Upper lobe of left lung (tissue), 6 donors: ENCODE data around the gene TMEM106C. TPM values are rescaled to one million over a fixed set of nuclear protein-coding genes. Genes with fewer than 3 reads are reported as not detected.

ENCODE experiments used
- ATAC-seq, 2 donors: fragments of 200-7000 bp; cut with Tn5 transposase; one replicate each; pipeline ENCODE4 v1.9.1; 2022; ENCODE audit warnings: mild to moderate bottlenecking in 2 of 2, moderate library complexity in 2 of 2; ENCODE audit not compliant: low FRiP score in 2 of 2
- DNase-seq, 2 donors: peaks; one replicate each; pipeline ENCODE4 v3.0.0-alpha.2; 2019 to 2020
- H3K27ac ChIP-seq, 4 donors: fragments of 200-600 bp; sonication (generic); one replicate each; pipeline ENCODE4 v1.5.1; 2016 to 2019
- H3K27me3 ChIP-seq, 4 donors: fragments of 200-600 bp; sonication (generic); one replicate each; pipeline ENCODE4 v1.5.1; 2017 to 2019
- H3K36me3 ChIP-seq, 4 donors: fragments of 200-600 bp; sonication (generic); one replicate each; pipeline ENCODE4 v1.5.1; 2016 to 2019
- H3K4me1 ChIP-seq, 4 donors: fragments of 200-600 bp; sonication (generic); one replicate each; pipeline ENCODE4 v1.5.1; 2018 to 2019
- H3K4me3 ChIP-seq, 4 donors: fragments of 200-600 bp; sonication (generic); one replicate each; pipeline ENCODE4 v1.5.1; 2017 to 2019; ENCODE audit warnings: mild to moderate bottlenecking in 2 of 4, moderate library complexity in 1 of 4
- H3K9me3 ChIP-seq, 4 donors: fragments of 200-600 bp; sonication (generic); one replicate each; pipeline ENCODE4 v1.5.1; 2018 to 2019
- EP300 ChIP-seq, 4 donors: sonication (generic); formaldehyde crosslinking; IDR thresholded peaks; one replicate each; pipeline ENCODE4 v1.5.1; 2017; ENCODE audit warnings: antibody characterized with exemption in 4 of 4, control low read depth in 2 of 4
- POLR2A ChIP-seq, 4 donors: fragments of 450-650 bp; IDR thresholded peaks; one replicate each; pipeline ENCODE4 v1.5.1; 2016 to 2017; ENCODE audit warnings: antibody characterized with exemption in 4 of 4, mild to moderate bottlenecking in 2 of 4
- POLR2AphosphoS5 ChIP-seq, 2 donors: sonication (generic); formaldehyde crosslinking; IDR thresholded peaks; one replicate each; pipeline ENCODE4 v1.5.1; 2017; ENCODE audit warnings: antibody characterized with exemption in 2 of 2
- WGBS, 2 donors: methylation state at CpG; one replicate each; pipeline ENCODE4 v1.1.5; 2017 to 2018; 5-methylcytosine and 5-hydroxymethylcytosine counted together
- total RNA-seq, 6 donors: library from RNA; depleted of rRNA in 4 of 6; stranded (reverse); fragments of >200 nt in 4 of 6; gene quantifications; one replicate each; pipeline versions ENCODE4 v1.1.0 to v1.2.1, GENCODE V29; 2016 to 2021
- TF ChIP-seq, protein P1 (sequence below), 6 experiments: fragments of 450-650 bp in 4 of 6; fragments of 200-600 bp in 2 of 6; sonication (generic) in 2 of 6; IDR thresholded peaks; one replicate each; pipeline ENCODE4 v1.5.1; 2016 to 2019; ENCODE audit warnings: antibody characterized with exemption in 6 of 6
- donor health status: DM: no; HTN: no; CAD: no; lungs with moderate emphysema.
- donor health status: DM: no; HTN: yes; CAD: no; lungs with severe emphysema.

TMEM106C gene
- total RNA-seq, 6 donors from 2014 or later: 32.8 to 90.6 (median 38.5) TPM

- 71 to 77% methylated on average over 6 of the region's 6 CpGs for WGBS, 2 donors
These were observed 9.5 kb downstream of the TMEM106C start for GRCh38 chr12:47972895-47973294.

GRCh38 chr12:47973870-47974269 lies 10.5 kb downstream of the TMEM106C start:
- H3K9me3 ChIP-seq: no peaks in the 10 kb centered on the region
- WGBS, 2 donors: 96 to 97% methylated on average over 3 to 9 of the region's 9 CpGs
- no peaks in the 10 kb centered on the region for H3K36me3 ChIP-seq
- H3K27me3 ChIP-seq: no peaks in the 10 kb centered on the region
- no peak overlapping the region for H3K27ac ChIP-seq
- ATAC-seq (no peak), DNase-seq (peak in 1 of 2 donors; percentile 42)
- no peaks in the 10 kb centered on the region for H3K4me1 ChIP-seq
- TF ChIP-seq POLR2A (IDR thresholded peaks at IDR 0.05) (no peak), EP300 (IDR thresholded peaks at IDR 0.05) (no peak), POLR2AphosphoS5 (IDR thresholded peaks at IDR 0.05) (no peak)
- TF ChIP-seq, protein P1, sequence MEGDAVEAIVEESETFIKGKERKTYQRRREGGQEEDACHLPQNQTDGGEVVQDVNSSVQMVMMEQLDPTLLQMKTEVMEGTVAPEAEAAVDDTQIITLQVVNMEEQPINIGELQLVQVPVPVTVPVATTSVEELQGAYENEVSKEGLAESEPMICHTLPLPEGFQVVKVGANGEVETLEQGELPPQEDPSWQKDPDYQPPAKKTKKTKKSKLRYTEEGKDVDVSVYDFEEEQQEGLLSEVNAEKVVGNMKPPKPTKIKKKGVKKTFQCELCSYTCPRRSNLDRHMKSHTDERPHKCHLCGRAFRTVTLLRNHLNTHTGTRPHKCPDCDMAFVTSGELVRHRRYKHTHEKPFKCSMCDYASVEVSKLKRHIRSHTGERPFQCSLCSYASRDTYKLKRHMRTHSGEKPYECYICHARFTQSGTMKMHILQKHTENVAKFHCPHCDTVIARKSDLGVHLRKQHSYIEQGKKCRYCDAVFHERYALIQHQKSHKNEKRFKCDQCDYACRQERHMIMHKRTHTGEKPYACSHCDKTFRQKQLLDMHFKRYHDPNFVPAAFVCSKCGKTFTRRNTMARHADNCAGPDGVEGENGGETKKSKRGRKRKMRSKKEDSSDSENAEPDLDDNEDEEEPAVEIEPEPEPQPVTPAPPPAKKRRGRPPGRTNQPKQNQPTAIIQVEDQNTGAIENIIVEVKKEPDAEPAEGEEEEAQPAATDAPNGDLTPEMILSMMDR (IDR thresholded peaks at IDR 0.05): no peak
- H3K4me3 ChIP-seq: no peak overlapping the region

More at GRCh38 chr12:47972895-47973294, 9.5 kb downstream of the TMEM106C start:
- Histone ChIP-seq H3K36me3 (peaks cover 0 to 4% (median 2%) of the 10 kb centered on the region in 4 donors), H3K4me1 (no peaks in the 10 kb centered on the region), H3K27me3 (no peaks in the 10 kb centered on the region), H3K27ac (no peak overlapping the region), H3K4me3 (no peak overlapping the region), H3K9me3 (no peaks in the 10 kb centered on the region)
- no peak for DNase-seq
- TF ChIP-seq POLR2AphosphoS5 (IDR thresholded peaks at IDR 0.05) (no peak), EP300 (IDR thresholded peaks at IDR 0.05) (no peak), POLR2A (IDR thresholded peaks at IDR 0.05) (no peak)
- TF ChIP-seq, protein P1 (IDR thresholded peaks at IDR 0.05): no peak
- ATAC-seq: no peak

DNA sequence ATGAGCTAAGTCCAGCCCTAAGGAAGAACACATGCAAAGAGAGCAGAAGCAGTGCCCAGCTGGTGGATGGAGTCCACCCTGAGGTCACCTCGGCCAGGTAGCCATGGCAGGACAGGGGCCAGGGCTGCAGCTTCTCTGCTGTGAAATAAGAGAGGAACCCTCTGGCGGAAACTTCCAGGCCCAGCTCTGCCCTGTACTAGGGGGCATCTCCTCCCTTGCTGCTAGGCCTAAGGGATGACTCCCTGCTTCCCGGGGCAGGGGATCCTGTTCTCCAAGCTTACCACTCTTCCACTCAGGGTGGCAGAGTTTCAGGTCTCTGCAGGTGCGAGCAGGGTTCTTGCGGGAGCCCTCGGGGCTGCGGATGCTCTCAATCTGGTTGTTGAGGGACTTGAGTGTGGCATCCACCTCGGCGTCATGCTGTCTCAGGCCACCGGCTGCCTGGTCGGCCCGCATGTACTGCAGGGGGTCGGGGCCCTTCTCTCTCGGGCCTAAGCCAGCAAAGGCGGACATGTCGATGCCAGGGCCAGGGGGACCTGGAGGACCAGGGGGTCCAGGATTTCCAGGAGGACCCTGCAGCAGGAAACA lies 11.7 kb downstream of the TMEM106C start:
- no peaks in the 10 kb centered on the region for H3K27me3 ChIP-seq
- peak in 1 of 2 donors; percentile 57 for DNase-seq
- no peaks in the 10 kb centered on the region for H3K4me1 ChIP-seq
- no peaks in the 10 kb centered on the region for H3K9me3 ChIP-seq
- no peaks in the 10 kb centered on the region for H3K36me3 ChIP-seq
- ATAC-seq: no peak
- TF ChIP-seq, protein P1 (IDR thresholded peaks at IDR 0.05): no peak
- no peak for TF ChIP-seq EP300 (IDR thresholded peaks at IDR 0.05)
- no peak for TF ChIP-seq POLR2AphosphoS5 (IDR thresholded peaks at IDR 0.05)
- TF ChIP-seq POLR2A (IDR thresholded peaks at IDR 0.05): no peak
- no peak overlapping the region for H3K4me3 ChIP-seq
- WGBS, 2 donors: 94 to 95% methylated on average over 12 to 16 of the region's 16 CpGs
- no peak overlapping the region for H3K27ac ChIP-seq

GRCh38 chr12:47975816-47976215 lies 12.4 kb downstream of the TMEM106C start:
- no peak for ATAC-seq

More at GRCh38 chr12:47975816-47976215, 12.4 kb downstream of the TMEM106C start:
- Histone ChIP-seq H3K27me3 (no peaks in the 10 kb centered on the region), H3K27ac (no peak overlapping the region), H3K4me3 (no peak overlapping the region), H3K36me3 (no peaks in the 10 kb centered on the region), H3K4me1 (no peaks in the 10 kb centered on the region), H3K9me3 (no peaks in the 10 kb centered on the region)
- TF ChIP-seq POLR2AphosphoS5 (IDR thresholded peaks at IDR 0.05) (no peak), EP300 (IDR thresholded peaks at IDR 0.05) (no peak), POLR2A (IDR thresholded peaks at IDR 0.05) (no peak)
- TF ChIP-seq, protein P1 (IDR thresholded peaks at IDR 0.05): no peak
- 89 to 92% methylated on average over 11 of the region's 11 CpGs for WGBS, 2 donors
- DNase-seq: peak in 1 of 2 donors; percentile 30
